ENCODE measurements around the gene DEPP1. TPM values are rescaled to one million over a fixed set of nuclear protein-coding genes. Genes with fewer than 3 reads are reported as not detected.

DEPP1 gene
- total and polyA plus RNA-seq, 2 of the 13 experiments (the other 11 are each of a cell fraction or from before 2014, with no cell fraction given) = 14.8 to 270 TPM

DNA sequence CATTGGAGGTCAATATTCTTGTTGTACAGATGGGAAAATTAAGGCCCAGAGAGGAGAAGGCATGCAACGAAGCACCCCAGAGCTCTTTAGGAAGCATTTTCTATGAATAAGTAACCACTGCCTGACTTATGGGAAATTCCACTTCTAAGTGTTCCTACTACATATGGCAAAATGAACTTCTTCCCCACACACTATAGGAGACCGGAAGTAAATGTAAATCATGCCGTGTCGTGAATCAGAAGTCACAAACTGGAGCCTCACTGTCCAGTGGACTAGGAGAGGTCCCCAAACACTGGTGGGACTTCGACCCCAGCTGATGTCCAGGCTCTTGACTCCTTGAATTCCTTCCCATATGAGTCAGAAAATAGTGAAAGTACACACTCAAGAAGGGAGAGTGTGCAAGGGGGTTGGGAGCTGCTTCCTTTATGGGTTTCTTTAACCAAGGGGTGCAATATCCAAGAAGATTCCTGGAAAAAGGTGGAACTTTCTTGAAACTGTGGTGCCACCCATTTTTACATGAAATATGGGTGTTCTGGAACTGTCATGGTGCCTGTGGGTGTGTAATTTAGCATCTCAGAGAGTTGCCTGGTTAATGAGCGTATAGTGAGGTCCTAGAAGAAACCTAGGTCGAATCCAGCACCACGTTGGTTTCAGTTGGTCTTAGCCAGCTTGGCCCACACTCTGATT is 12.3 kb downstream of the DEPP1 start (continued):
- TF ChIP-seq, protein P1, sequence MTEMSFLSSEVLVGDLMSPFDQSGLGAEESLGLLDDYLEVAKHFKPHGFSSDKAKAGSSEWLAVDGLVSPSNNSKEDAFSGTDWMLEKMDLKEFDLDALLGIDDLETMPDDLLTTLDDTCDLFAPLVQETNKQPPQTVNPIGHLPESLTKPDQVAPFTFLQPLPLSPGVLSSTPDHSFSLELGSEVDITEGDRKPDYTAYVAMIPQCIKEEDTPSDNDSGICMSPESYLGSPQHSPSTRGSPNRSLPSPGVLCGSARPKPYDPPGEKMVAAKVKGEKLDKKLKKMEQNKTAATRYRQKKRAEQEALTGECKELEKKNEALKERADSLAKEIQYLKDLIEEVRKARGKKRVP (CRISPR knock-in tag; IDR thresholded peaks at IDR 0.05) = no peak
- TF ChIP-seq KAT8 (CRISPR knock-in tag; IDR thresholded peaks at IDR 0.05) (peak; percentile 19; the same call in 1 of the 2 replicates), EHMT2 (IDR thresholded peaks at IDR 0.05; ENCODE audit: borderline replicate concordance, low read depth, low read length) (no peak; the same call in 1 of the 2 replicates), FOSL1 (CRISPR knock-in tag; IDR thresholded peaks at IDR 0.05; ENCODE audit: borderline replicate concordance) (peak; percentile 70; the same call in 1 of the 2 replicates), SALL1 (CRISPR knock-in tag; IDR thresholded peaks at IDR 0.05) (no peak; the same call in 1 of the 2 replicates), ZBTB42 (CRISPR knock-in tag; IDR thresholded peaks at IDR 0.05) (no peak)
- TF ChIP-seq, protein P2, sequence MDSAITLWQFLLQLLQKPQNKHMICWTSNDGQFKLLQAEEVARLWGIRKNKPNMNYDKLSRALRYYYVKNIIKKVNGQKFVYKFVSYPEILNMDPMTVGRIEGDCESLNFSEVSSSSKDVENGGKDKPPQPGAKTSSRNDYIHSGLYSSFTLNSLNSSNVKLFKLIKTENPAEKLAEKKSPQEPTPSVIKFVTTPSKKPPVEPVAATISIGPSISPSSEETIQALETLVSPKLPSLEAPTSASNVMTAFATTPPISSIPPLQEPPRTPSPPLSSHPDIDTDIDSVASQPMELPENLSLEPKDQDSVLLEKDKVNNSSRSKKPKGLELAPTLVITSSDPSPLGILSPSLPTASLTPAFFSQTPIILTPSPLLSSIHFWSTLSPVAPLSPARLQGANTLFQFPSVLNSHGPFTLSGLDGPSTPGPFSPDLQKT (CRISPR knock-in tag; IDR thresholded peaks at IDR 0.05; ENCODE audit: borderline replicate concordance) = no peak
- TF ChIP-seq, protein P3, sequence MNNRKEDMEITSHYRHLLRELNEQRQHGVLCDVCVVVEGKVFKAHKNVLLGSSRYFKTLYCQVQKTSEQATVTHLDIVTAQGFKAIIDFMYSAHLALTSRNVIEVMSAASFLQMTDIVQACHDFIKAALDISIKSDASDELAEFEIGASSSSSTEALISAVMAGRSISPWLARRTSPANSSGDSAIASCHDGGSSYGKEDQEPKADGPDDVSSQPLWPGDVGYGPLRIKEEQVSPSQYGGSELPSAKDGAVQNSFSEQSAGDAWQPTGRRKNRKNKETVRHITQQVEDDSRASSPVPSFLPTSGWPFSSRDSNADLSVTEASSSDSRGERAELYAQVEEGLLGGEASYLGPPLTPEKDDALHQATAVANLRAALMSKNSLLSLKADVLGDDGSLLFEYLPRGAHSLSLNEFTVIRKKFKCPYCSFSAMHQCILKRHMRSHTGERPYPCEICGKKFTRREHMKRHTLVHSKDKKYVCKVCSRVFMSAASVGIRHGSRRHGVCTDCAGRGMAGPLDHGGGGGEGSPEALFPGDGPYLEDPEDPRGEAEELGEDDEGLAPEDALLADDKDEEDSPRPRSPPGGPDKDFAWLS (CRISPR knock-in tag; IDR thresholded peaks at IDR 0.05; ENCODE audit: borderline replicate concordance) = no peak
- TF ChIP-seq, protein P4, sequence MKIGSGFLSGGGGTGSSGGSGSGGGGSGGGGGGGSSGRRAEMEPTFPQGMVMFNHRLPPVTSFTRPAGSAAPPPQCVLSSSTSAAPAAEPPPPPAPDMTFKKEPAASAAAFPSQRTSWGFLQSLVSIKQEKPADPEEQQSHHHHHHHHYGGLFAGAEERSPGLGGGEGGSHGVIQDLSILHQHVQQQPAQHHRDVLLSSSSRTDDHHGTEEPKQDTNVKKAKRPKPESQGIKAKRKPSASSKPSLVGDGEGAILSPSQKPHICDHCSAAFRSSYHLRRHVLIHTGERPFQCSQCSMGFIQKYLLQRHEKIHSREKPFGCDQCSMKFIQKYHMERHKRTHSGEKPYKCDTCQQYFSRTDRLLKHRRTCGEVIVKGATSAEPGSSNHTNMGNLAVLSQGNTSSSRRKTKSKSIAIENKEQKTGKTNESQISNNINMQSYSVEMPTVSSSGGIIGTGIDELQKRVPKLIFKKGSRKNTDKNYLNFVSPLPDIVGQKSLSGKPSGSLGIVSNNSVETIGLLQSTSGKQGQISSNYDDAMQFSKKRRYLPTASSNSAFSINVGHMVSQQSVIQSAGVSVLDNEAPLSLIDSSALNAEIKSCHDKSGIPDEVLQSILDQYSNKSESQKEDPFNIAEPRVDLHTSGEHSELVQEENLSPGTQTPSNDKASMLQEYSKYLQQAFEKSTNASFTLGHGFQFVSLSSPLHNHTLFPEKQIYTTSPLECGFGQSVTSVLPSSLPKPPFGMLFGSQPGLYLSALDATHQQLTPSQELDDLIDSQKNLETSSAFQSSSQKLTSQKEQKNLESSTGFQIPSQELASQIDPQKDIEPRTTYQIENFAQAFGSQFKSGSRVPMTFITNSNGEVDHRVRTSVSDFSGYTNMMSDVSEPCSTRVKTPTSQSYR (CRISPR knock-in tag; IDR thresholded peaks at IDR 0.05; ENCODE audit: borderline replicate concordance) = peak; percentile 48; the same call in 1 of the 2 replicates
